GM18499 (cell line): Measurements from ENCODE around the gene CTU1.

Experiments used
- ATAC-seq: cut with Tn5 transposase; IDR thresholded peaks from one replicate; pipeline ENCODE4 v1.9.1; 2021; ENCODE audit warnings: moderate number of reproducible peaks; ENCODE audit not compliant: insufficient read depth, unreplicated experiment

Gene CTU1

GRCh38 chr19:51108805-51109146 lies 567 bp upstream of the CTU1 start:
- peak; percentile 14 for ATAC-seq

GRCh38 chr19:51107406-51108065 lies 673 bp downstream of the CTU1 start:
- no peak for ATAC-seq

- ATAC-seq: no peak
These were observed 4.3 kb downstream of the CTU1 start for GRCh38 chr19:51103926-51104341.

- no peak for ATAC-seq
These were observed 5.2 kb downstream of the CTU1 start for GRCh38 chr19:51102991-51103390.

GRCh38 chr19:51101171-51101865 lies 6.9 kb downstream of the CTU1 start:
- ATAC-seq: no peak

GRCh38 chr19:51100601-51101000 lies 7.6 kb downstream of the CTU1 start:
- no peak for ATAC-seq

- no peak for ATAC-seq
These were observed 9.2 kb downstream of the CTU1 start for GRCh38 chr19:51099047-51099382.

- ATAC-seq: no peak
These were observed 9.7 kb downstream of the CTU1 start for GRCh38 chr19:51098365-51099046.

- no peak for ATAC-seq
These were observed 10.4 kb downstream of the CTU1 start for GRCh38 chr19:51097796-51098195.

- no peak for ATAC-seq
These were observed 11.0 kb downstream of the CTU1 start for GRCh38 chr19:51097166-51097738.

GRCh38 chr19:51096473-51097165 lies 11.6 kb downstream of the CTU1 start:
- ATAC-seq: no peak

- ATAC-seq: no peak
These were observed 13.4 kb downstream of the CTU1 start for GRCh38 chr19:51094696-51095279.

- no peak for ATAC-seq
These were observed 14.5 kb downstream of the CTU1 start for GRCh38 chr19:51093510-51094345.

- no peak for ATAC-seq
These were observed 15.1 kb downstream of the CTU1 start for GRCh38 chr19:51093101-51093500.

GRCh38 chr19:51091895-51092873 lies 16.0 kb downstream of the CTU1 start:
- no peak for ATAC-seq

- ATAC-seq: no peak
These were observed 17.1 kb downstream of the CTU1 start for GRCh38 chr19:51091126-51091525.

- ATAC-seq: no peak
These were observed 17.7 kb downstream of the CTU1 start for GRCh38 chr19:51090471-51090870.

- no peak for ATAC-seq
These were observed 18.4 kb downstream of the CTU1 start for GRCh38 chr19:51089786-51090185.
